ENCODE data around the gene SNX22. TPM values are rescaled to one million over a fixed set of nuclear protein-coding genes. Genes with fewer than 3 reads are reported as not detected.
A peak's percentile ranks its signal among the peaks of the same experiment; 100 is the strongest.

The SNX22 gene
- total and polyA plus RNA-seq, 7 donors = under 0.01 to 8.4 (median 0.83) TPM; not detected in 2

GRCh38 chr15:64132217-64132616, 19.3 kb upstream of the SNX22 start:
- Histone ChIP-seq H3K9me3 (no peaks in the 10 kb centered on the region), H3K27me3 (no peaks in the 10 kb centered on the region), H3K36me3 (peaks cover 64 to 100% (median 86%) of the 10 kb centered on the region in 4 donors), H3K4me1 (peaks cover 0 to 15% (median 7%) of the 10 kb centered on the region in 4 donors), H3K4me3 (no peak overlapping the region), H3K27ac (no peak overlapping the region)
- WGBS, 2 donors = 97% methylated on average over 4 of the region's 4 CpGs
- TF ChIP-seq, protein P1, sequence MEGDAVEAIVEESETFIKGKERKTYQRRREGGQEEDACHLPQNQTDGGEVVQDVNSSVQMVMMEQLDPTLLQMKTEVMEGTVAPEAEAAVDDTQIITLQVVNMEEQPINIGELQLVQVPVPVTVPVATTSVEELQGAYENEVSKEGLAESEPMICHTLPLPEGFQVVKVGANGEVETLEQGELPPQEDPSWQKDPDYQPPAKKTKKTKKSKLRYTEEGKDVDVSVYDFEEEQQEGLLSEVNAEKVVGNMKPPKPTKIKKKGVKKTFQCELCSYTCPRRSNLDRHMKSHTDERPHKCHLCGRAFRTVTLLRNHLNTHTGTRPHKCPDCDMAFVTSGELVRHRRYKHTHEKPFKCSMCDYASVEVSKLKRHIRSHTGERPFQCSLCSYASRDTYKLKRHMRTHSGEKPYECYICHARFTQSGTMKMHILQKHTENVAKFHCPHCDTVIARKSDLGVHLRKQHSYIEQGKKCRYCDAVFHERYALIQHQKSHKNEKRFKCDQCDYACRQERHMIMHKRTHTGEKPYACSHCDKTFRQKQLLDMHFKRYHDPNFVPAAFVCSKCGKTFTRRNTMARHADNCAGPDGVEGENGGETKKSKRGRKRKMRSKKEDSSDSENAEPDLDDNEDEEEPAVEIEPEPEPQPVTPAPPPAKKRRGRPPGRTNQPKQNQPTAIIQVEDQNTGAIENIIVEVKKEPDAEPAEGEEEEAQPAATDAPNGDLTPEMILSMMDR (IDR thresholded peaks at IDR 0.05) = no peak
- no peak for TF ChIP-seq POLR2A (IDR thresholded peaks at IDR 0.05)
- no peak for TF ChIP-seq EP300 (IDR thresholded peaks at IDR 0.05)
- TF ChIP-seq POLR2AphosphoS5 (IDR thresholded peaks at IDR 0.05) = no peak
- intact Hi-C loops (cut with DNase I) = no loop called here
- no peak for DNase-seq

DNA sequence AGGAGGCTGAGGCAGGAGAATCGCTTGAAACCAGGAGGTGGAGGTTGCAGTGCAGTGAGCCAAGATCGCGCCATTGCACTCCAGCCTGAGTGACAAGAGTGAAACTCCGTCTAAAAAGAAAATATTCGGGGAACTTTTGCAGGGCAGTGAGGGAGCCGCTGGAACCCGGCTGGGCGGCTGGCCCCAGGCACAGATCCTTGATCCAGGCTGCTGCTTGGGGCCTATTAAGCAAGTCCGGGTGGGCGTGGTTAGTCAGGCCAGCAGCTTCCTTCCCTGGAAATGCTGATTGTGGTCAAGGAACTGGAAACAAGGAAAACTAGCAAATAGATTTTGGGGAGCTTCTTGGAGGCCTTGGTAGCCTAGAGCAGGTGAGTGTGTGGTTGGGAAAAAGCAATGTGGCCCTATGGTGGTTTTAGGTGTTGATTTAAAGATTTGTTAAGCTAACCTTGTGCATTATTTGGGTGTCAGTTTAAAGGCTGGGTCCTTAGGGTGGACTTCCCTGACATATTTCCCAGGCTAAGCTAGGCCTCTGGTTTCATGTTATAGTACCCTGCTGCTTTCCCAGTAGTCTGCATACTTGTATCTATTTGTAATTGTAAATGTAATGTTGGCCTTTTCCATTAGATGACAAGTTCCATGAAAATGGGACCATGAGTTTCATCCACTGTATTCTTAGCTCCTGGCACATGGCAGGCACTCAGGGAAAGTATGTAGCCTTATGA, 17.7 kb upstream of the SNX22 start:
- Histone ChIP-seq H3K36me3 (peaks cover 58 to 100% (median 84%) of the 10 kb centered on the region in 4 donors), H3K4me3 (no peak overlapping the region), H3K9me3 (no peaks in the 10 kb centered on the region), H3K27me3 (no peaks in the 10 kb centered on the region), H3K4me1 (peaks cover 0 to 15% (median 7%) of the 10 kb centered on the region in 4 donors), H3K27ac (no peak overlapping the region)
- TF ChIP-seq EP300 (IDR thresholded peaks at IDR 0.05) (no peak), POLR2AphosphoS5 (IDR thresholded peaks at IDR 0.05) (no peak), POLR2A (IDR thresholded peaks at IDR 0.05) (no peak)
- TF ChIP-seq, protein P1 (IDR thresholded peaks at IDR 0.05) = no peak
- DNase-seq = no peak
- WGBS, 2 donors = 96% methylated on average over 10 of the region's 10 CpGs
- intact Hi-C loops (cut with DNase I) = no loop called here

- Histone ChIP-seq H3K9me3 (no peaks in the 10 kb centered on the region), H3K27ac (peak overlapping the region in 1 of 4 donors; percentile 3), H3K4me3 (no peak overlapping the region), H3K36me3 (peaks cover 58 to 96% (median 80%) of the 10 kb centered on the region in 4 donors), H3K4me1 (peaks cover 0 to 15% (median 7%) of the 10 kb centered on the region in 4 donors), H3K27me3 (no peaks in the 10 kb centered on the region)
- peak; percentile 82 for DNase-seq
- 89 to 90% methylated on average over 9 of the region's 9 CpGs for WGBS, 2 donors
- TF ChIP-seq, protein P1 (IDR thresholded peaks at IDR 0.05) = no peak
- TF ChIP-seq EP300 (IDR thresholded peaks at IDR 0.05) (no peak), POLR2A (IDR thresholded peaks at IDR 0.05) (no peak), POLR2AphosphoS5 (IDR thresholded peaks at IDR 0.05) (no peak)
- intact Hi-C loops (cut with DNase I) = no loop called here
These were observed 17.1 kb upstream of the SNX22 start for GRCh38 chr15:64134345-64134829.

DNA sequence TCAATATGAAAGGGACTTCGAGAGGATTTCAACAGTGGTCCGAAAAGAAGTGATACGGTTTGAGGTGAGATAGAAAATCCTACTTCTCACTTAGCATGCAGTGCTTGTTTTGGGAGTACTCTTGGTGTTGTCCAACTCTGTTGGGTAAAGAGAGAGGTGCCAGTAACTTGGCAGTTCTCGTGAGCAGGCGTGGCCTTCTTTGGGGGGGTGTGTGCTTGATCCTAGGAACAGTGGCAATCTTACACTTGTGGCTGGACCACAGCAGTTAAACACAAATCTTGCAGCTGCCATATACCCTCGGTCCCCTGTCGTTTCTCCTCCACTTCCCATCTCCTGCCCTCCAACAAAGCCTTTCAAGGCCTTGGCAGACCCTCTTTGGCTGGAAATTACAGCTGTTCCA, 15.2 kb upstream of the SNX22 start:
- DNase-seq = no peak
- TF ChIP-seq, protein P1 (IDR thresholded peaks at IDR 0.05) = no peak
- TF ChIP-seq EP300 (IDR thresholded peaks at IDR 0.05) (no peak), POLR2A (IDR thresholded peaks at IDR 0.05) (no peak), POLR2AphosphoS5 (IDR thresholded peaks at IDR 0.05) (no peak)
- no peak overlapping the region for H3K4me3 ChIP-seq
- no peaks in the 10 kb centered on the region for H3K27me3 ChIP-seq
- whole genome bisulfite sequencing, 2 donors = 92 to 96% methylated on average over 7 of the region's 7 CpGs
- intact Hi-C loops (cut with DNase I) = no loop called here
- H3K9me3 ChIP-seq = no peaks in the 10 kb centered on the region
- peaks cover 43 to 85% (median 61%) of the 10 kb centered on the region in 4 donors for H3K36me3 ChIP-seq
- peaks cover 0 to 15% (median 7%) of the 10 kb centered on the region in 4 donors for H3K4me1 ChIP-seq
- H3K27ac ChIP-seq = no peak overlapping the region
